Chondrocyte (in vitro differentiated cells): ENCODE measurements around the gene CPVL. TPM values are rescaled to one million over a fixed set of nuclear protein-coding genes. Genes with fewer than 3 reads are reported as not detected.

Experiments
- DNase-seq: peaks from one replicate; pipeline ENCODE4 v3.0.0; 2021; ENCODE audit warnings: mixed read lengths, low spot score
- H3K27ac Mint-ChIP-seq: one replicate; pipeline ENCODE4 v1.8.0; 2021; ENCODE audit warnings: mild to moderate bottlenecking, moderate library complexity, mixed read lengths; ENCODE audit not compliant: unreplicated experiment
- H3K27me3 Mint-ChIP-seq: 2 replicates; pipeline ENCODE4 v1.8.0; 2021; ENCODE audit warnings: low read depth, mixed read lengths
- H3K36me3 Mint-ChIP-seq: 2 replicates; pipeline ENCODE4 v1.8.0; 2021; ENCODE audit warnings: low read depth, mixed read lengths
- H3K4me1 Mint-ChIP-seq: 2 replicates; pipeline ENCODE4 v1.8.0; 2021; ENCODE audit warnings: low read depth, mild to moderate bottlenecking, mixed read lengths
- H3K4me3 Mint-ChIP-seq: one replicate; pipeline ENCODE4 v1.8.0; 2021; ENCODE audit warnings: mild to moderate bottlenecking, moderate library complexity, mixed read lengths; ENCODE audit not compliant: unreplicated experiment
- H3K9me3 Mint-ChIP-seq: 2 replicates; pipeline ENCODE4 v1.8.0; 2021; ENCODE audit warnings: low read depth, mixed read lengths
- long read RNA-seq: library from polyadenylated mRNA; stranded (forward); transcript quantifications from one replicate; pipeline ENCODE4 v2.0.0, GENCODE V29; 2021
- total RNA-seq: library from RNA; stranded (reverse); gene quantifications from 3 replicates; pipeline ENCODE4 v1.2.1, GENCODE V29; 2021
- TF ChIP-seq, protein P1 (sequence below): fragments of 200-600 bp; sonication (generic); IDR thresholded peaks from 2 replicates; pipeline ENCODE4 v1.5.0; 2021; ENCODE audit warnings: antibody characterized with exemption, mild to moderate bottlenecking, moderate library complexity

Gene CPVL
- total RNA-seq: 4.9 to 5.9 TPM (median 5.0 TPM) in 3 replicates
- long read RNA-seq, transcript CPVL-201 (13 exons, 2,091 nt): major isoform, 13 of 16 reads
- long read RNA-seq, partial matches to known transcripts: 1 of 16 reads
- long read RNA-seq, other reads (novel, unspliced or antisense): 1 of 16 reads

DNA sequence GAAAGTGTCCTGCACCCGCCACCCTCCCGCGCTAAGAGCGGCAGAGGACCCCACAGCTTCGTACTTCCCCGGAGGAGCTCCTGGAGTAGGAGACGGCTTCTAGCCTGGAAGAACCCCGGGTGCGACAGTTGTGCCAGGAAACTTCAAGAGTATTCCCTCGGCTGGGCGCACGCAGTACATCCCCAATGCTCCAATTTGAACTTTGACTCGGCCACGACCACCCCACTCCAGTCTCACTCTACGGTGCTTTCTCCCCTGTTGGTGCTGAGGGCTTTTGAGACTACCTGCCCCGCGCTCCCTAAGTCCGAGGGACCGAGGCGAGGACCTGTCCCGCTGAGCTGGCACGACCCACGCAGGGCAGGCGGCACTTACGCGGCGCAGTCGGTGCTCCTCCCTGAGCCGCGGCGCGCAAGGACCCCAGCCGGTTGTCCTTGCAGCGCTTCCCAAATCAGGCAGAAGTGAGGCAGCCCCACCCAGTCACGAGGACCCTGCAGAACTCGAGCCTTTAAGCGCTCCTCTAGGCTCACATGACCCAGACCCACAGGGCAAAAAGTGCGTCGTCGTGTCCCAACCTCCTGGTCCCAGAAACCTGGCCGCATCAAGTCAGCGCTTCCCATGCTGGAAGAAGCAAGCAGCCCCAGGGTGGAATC lies at the start of gene CPVL:
TSS of gene CPVL (minus strand) at position 481 of the 650 bp plus-strand sequence. CDS start 25,476 bp downstream, outside the sequence.
- no peaks in the 10 kb centered on the region for H3K9me3 Mint-ChIP-seq
- TF ChIP-seq, protein P1, sequence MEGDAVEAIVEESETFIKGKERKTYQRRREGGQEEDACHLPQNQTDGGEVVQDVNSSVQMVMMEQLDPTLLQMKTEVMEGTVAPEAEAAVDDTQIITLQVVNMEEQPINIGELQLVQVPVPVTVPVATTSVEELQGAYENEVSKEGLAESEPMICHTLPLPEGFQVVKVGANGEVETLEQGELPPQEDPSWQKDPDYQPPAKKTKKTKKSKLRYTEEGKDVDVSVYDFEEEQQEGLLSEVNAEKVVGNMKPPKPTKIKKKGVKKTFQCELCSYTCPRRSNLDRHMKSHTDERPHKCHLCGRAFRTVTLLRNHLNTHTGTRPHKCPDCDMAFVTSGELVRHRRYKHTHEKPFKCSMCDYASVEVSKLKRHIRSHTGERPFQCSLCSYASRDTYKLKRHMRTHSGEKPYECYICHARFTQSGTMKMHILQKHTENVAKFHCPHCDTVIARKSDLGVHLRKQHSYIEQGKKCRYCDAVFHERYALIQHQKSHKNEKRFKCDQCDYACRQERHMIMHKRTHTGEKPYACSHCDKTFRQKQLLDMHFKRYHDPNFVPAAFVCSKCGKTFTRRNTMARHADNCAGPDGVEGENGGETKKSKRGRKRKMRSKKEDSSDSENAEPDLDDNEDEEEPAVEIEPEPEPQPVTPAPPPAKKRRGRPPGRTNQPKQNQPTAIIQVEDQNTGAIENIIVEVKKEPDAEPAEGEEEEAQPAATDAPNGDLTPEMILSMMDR: no peak
- no peak within 1 kb of the TSS for H3K27ac Mint-ChIP-seq
- peaks cover 2% of the 10 kb centered on the region for H3K36me3 Mint-ChIP-seq
- peaks cover 13% of the 10 kb centered on the region for H3K27me3 Mint-ChIP-seq
- H3K4me3 Mint-ChIP-seq: peak within 1 kb of the TSS; percentile 88
- peaks cover 15% of the 10 kb centered on the region for H3K4me1 Mint-ChIP-seq
- DNase-seq: no peak

DNA sequence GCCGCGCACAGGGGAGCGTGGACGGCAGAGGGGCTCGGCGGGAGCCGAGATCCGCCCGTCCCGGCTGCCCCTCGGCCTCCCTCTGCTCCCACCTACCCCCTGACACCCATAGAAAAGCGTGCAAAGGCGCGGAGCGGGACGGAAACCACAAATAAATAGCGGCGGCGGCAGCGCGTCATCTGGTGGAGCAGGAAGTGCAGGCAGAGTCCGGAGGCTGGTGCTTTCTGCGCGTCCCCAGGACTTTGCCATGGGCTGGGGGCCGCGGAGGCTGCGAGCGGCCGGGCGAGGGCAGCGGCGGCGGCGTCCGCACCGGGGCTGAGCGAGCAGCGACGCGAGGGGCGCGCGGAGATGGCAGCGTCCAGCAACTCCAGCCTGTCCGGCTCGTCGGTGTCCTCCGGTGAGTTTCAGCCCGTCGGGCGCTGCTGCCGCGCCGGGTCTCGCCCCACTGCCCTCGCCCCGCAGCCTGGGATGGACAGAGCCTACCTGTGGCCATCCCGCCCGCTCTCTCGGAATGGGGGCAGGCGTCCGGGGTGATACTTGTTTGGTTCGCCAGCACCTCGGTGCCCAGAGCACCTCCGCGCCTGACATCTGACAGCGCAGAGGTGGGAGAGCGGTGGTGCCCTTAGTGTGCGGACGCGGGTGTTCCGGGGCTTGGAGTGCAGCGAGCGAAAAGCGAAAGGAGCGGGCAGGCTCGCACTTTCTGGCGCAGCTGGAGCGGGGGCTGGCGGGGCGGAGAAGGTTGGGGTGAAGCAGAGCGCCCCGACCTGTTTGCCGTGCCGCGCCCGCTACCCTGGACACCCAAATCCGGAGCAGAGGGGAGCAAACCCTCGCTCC lies 48.5 kb upstream of the CPVL start, which contains the start of gene CHN2:
TSS of gene CHN2 (plus strand) at position 182 of the 834 bp plus-strand sequence.
- peaks cover 10% of the 10 kb centered on the region for H3K4me1 Mint-ChIP-seq
- H3K27me3 Mint-ChIP-seq: peaks cover 54% of the 10 kb centered on the region
- peaks cover 1% of the 10 kb centered on the region for H3K36me3 Mint-ChIP-seq
- no peak within 1 kb of the TSS for H3K27ac Mint-ChIP-seq
- H3K9me3 Mint-ChIP-seq: no peaks in the 10 kb centered on the region
- peak within 1 kb of the TSS; percentile 78 for H3K4me3 Mint-ChIP-seq
- DNase-seq: no peak
- TF ChIP-seq, protein P1: peak; percentile 36

DNA sequence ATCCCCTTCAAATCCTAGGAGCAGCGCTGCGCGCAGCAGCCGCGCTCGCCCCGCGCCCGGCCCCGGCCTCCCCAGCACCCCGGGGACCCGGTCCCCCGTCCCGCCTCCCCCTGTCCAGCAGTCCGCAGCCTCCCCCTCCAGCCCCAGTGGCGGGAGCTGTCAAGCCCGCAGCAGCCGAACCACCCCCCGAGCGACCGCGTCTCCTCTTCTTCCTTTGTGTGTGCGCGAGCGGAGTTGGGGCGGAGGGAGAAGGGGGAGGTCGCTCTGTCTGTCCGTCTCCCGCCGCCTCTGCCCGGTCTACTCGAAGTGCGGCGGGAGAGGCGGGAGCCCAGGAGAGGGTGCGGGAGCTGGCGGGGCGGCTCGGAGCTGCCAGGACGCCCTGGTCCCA lies 47.9 kb upstream of the CPVL start:
- peak overlapping the region; percentile 78 for H3K4me3 Mint-ChIP-seq

DNA sequence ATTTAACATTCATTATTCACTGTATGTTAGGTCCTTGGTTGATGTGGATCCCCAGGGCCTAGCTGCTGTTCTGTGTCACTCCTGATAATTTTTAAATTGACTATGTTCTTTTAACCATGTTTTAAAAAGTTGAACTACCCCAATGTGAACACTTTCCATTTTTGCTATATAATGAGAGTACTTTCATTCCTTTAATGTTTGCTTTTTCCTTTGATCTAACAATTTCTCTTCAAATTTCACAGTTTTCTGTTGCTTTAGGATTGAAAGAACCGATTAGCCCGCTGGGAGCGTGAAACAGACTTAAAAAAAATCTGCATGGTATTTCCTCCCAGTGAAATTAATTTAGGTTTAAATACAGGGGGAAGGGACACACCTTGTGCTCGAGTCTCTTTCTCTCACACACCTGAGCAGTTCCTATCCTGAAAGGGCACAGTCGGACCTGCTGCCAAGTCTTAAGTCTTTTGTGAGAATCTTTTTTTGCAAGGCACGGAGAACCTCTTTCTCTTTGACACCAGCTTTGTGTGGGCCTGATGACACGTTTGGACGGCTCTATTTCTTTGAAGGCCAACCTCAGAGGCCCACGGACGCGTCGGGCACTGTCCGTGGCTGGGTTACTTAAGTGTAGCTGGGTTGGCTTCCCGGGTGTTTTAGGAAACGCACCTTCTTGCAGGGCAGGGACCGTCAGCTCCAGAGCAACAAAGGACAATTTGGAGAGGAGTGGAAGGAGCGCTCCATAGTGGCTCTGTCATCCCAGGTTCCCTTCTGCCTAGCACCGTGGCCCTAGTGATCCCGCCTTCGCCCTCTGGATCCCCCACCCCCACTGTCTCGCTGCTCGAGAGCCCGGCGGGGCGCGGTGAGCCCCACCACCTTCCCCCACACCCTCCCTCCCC lies 47.2 kb upstream of the CPVL start:
- H3K27me3 Mint-ChIP-seq: peaks cover 57% of the 10 kb centered on the region
- H3K9me3 Mint-ChIP-seq: no peaks in the 10 kb centered on the region
- peaks cover 1% of the 10 kb centered on the region for H3K36me3 Mint-ChIP-seq
- DNase-seq: no peak
- no peak overlapping the region for H3K27ac Mint-ChIP-seq
- H3K4me3 Mint-ChIP-seq: peak overlapping the region; percentile 48
- peaks cover 13% of the 10 kb centered on the region for H3K4me1 Mint-ChIP-seq
- TF ChIP-seq, protein P1: no peak

More for the DNA sequence above, 47.9 kb upstream of the CPVL start:
- DNase-seq: peak; percentile 84
- peaks cover 57% of the 10 kb centered on the region for H3K27me3 Mint-ChIP-seq
- peaks cover 13% of the 10 kb centered on the region for H3K4me1 Mint-ChIP-seq
- no peak overlapping the region for H3K27ac Mint-ChIP-seq
- TF ChIP-seq, protein P1: no peak
- H3K36me3 Mint-ChIP-seq: peaks cover 1% of the 10 kb centered on the region
- H3K9me3 Mint-ChIP-seq: no peaks in the 10 kb centered on the region
